ENCODE results near the gene AMDHD2. TPM values are rescaled to one million over a fixed set of nuclear protein-coding genes. Genes with fewer than 3 reads are reported as not detected.

Gene AMDHD2
- total RNA-seq, 1 experiment from 2014 or later: 67.2 TPM

GRCh38 chr16:2493605-2494004 lies 26.6 kb upstream of the AMDHD2 start:
- Histone ChIP-seq H3K27me3 (replicated peaks; ENCODE audit: control insufficient read depth, insufficient read depth, low read length) (no peaks in the 10 kb centered on the region), H3K36me3 (ENCODE audit: control insufficient read depth, insufficient read depth, low read length) (no peaks in the 10 kb centered on the region), H3K4me1 (no peaks in the 10 kb centered on the region), H3K9me3 (no peaks in the 10 kb centered on the region), H3K4me3 (ENCODE audit: low read depth, low read length) (no peak overlapping the region)
- TF ChIP-seq CTCF (IDR thresholded peaks at IDR 0.05; ENCODE audit: insufficient read depth in 1 of 2, low read depth in 1 of 2, low read length in 1 of 2, severe bottlenecking in 1 of 2, unreplicated experiment in 1 of 2): no peak
- DNase-seq: no peak
- Mint-ChIP-seq H3K9me3 (ENCODE audit: unreplicated experiment) (no peaks in the 10 kb centered on the region), H3K27me3 (ENCODE audit: insufficient read depth, unreplicated experiment) (no peaks in the 10 kb centered on the region), H3K36me3 (ENCODE audit: insufficient read depth, unreplicated experiment) (peaks cover 5% of the 10 kb centered on the region), H3K4me3 (ENCODE audit: unreplicated experiment) (no peak overlapping the region), H3K27ac (ENCODE audit: unreplicated experiment) (no peak overlapping the region), H3K4me1 (ENCODE audit: low read depth, unreplicated experiment) (peaks cover 6% of the 10 kb centered on the region)
- ChIA-PET POLR2A (no interaction called here), CTCF (no interaction called here)
- no TSS peak for BruUV-seq (replicated peaks)
- intact Hi-C loops (cut with micrococcal nuclease; ENCODE audit: unreplicated experiment): no loop called here

- Histone ChIP-seq H3K36me3 (ENCODE audit: control insufficient read depth, insufficient read depth, low read length) (no peaks in the 10 kb centered on the region), H3K27me3 (replicated peaks; ENCODE audit: control insufficient read depth, insufficient read depth, low read length) (no peaks in the 10 kb centered on the region), H3K9me3 (no peaks in the 10 kb centered on the region), H3K4me1 (no peaks in the 10 kb centered on the region), H3K4me3 (ENCODE audit: low read depth, low read length) (no peak overlapping the region)
- Mint-ChIP-seq H3K4me1 (ENCODE audit: low read depth, unreplicated experiment) (peaks cover 6% of the 10 kb centered on the region), H3K27ac (ENCODE audit: unreplicated experiment) (no peak overlapping the region), H3K9me3 (ENCODE audit: unreplicated experiment) (no peaks in the 10 kb centered on the region), H3K36me3 (ENCODE audit: insufficient read depth, unreplicated experiment) (peaks cover 5% of the 10 kb centered on the region), H3K27me3 (ENCODE audit: insufficient read depth, unreplicated experiment) (no peaks in the 10 kb centered on the region), H3K4me3 (ENCODE audit: unreplicated experiment) (no peak overlapping the region)
- ChIA-PET CTCF (no interaction called here), POLR2A (no interaction called here)
- DNase-seq: no peak
- intact Hi-C loops (cut with micrococcal nuclease; ENCODE audit: unreplicated experiment): no loop called here
- no TSS peak for BruUV-seq (replicated peaks)
- TF ChIP-seq CTCF (IDR thresholded peaks at IDR 0.05; ENCODE audit: insufficient read depth in 1 of 2, low read depth in 1 of 2, low read length in 1 of 2, severe bottlenecking in 1 of 2, unreplicated experiment in 1 of 2): no peak
Measured at GRCh38 chr16:2494616-2495015, 25.6 kb upstream of the AMDHD2 start.

GRCh38 chr16:2495041-2495440 lies 25.1 kb upstream of the AMDHD2 start:
- Mint-ChIP-seq H3K9me3 (ENCODE audit: unreplicated experiment) (no peaks in the 10 kb centered on the region), H3K36me3 (ENCODE audit: insufficient read depth, unreplicated experiment) (peaks cover 5% of the 10 kb centered on the region), H3K27me3 (ENCODE audit: insufficient read depth, unreplicated experiment) (no peaks in the 10 kb centered on the region), H3K4me3 (ENCODE audit: unreplicated experiment) (no peak overlapping the region), H3K27ac (ENCODE audit: unreplicated experiment) (no peak overlapping the region), H3K4me1 (ENCODE audit: low read depth, unreplicated experiment) (peaks cover 6% of the 10 kb centered on the region)
- Histone ChIP-seq H3K9me3 (no peaks in the 10 kb centered on the region), H3K27me3 (replicated peaks; ENCODE audit: control insufficient read depth, insufficient read depth, low read length) (no peaks in the 10 kb centered on the region), H3K4me3 (ENCODE audit: low read depth, low read length) (no peak overlapping the region), H3K4me1 (no peaks in the 10 kb centered on the region), H3K36me3 (ENCODE audit: control insufficient read depth, insufficient read depth, low read length) (no peaks in the 10 kb centered on the region)
- no peak for TF ChIP-seq CTCF (IDR thresholded peaks at IDR 0.05; ENCODE audit: insufficient read depth in 1 of 2, low read depth in 1 of 2, low read length in 1 of 2, severe bottlenecking in 1 of 2, unreplicated experiment in 1 of 2)
- intact Hi-C loops (cut with micrococcal nuclease; ENCODE audit: unreplicated experiment): no loop called here
- CTCF ChIA-PET: no interaction called here
- POLR2A ChIA-PET: no interaction called here
- no peak for DNase-seq
- BruUV-seq (replicated peaks): no TSS peak

Measured in Caco-2 (cell line).